ENCODE results near the gene PHLDA1.

Gene PHLDA1

GRCh38 chr12:76057326-76057725 is 25.8 kb upstream of the PHLDA1 start:
- no peak overlapping the region for H4K12ac ChIP-seq (ENCODE audit: low read depth, low read length)
- H3K27me3 ChIP-seq (ENCODE audit: insufficient read depth, low read length): no peaks in the 10 kb centered on the region
- H2BK12ac ChIP-seq (ENCODE audit: low read length): no peak overlapping the region
- no peak overlapping the region for H3K14ac ChIP-seq (ENCODE audit: low read length)
- no peak overlapping the region for H3K23ac ChIP-seq (ENCODE audit: low read length)
- H3K4me3 ChIP-seq (ENCODE audit: low read depth, low read length): no peak overlapping the region
- H4K8ac ChIP-seq (ENCODE audit: low read depth, low read length): no peak overlapping the region
- no peak overlapping the region for H3K27ac ChIP-seq (ENCODE audit: low read depth, low read length)
- H2AFZ ChIP-seq (ENCODE audit: insufficient read depth, low read length, poor library complexity): no peak overlapping the region
- H2BK5ac ChIP-seq (ENCODE audit: low read depth, low read length, poor library complexity): no peak overlapping the region
- H3K18ac ChIP-seq (ENCODE audit: low read length): no peak overlapping the region
- H3K4ac ChIP-seq (ENCODE audit: low read depth, low read length): no peak overlapping the region
- no peak overlapping the region for H4K91ac ChIP-seq (ENCODE audit: low read depth, low read length)
- no peaks in the 10 kb centered on the region for H3K79me1 ChIP-seq (ENCODE audit: low read length)
- no peak overlapping the region for H3K4me2 ChIP-seq (ENCODE audit: low read length)
- H3K9me3 ChIP-seq (ENCODE audit: insufficient read depth, low read depth, low read length): no peaks in the 10 kb centered on the region
- peaks cover 2% of the 10 kb centered on the region for H3K79me2 ChIP-seq (ENCODE audit: control insufficient read depth, insufficient read depth, low read length, poor library complexity)
- WGBS (ENCODE audit: extremely low coverage, insufficient coverage, insufficient read length): no CpG with 5 or more reads among the region's 7 CpGs
- H2AK5ac ChIP-seq (ENCODE audit: low read length): no peak overlapping the region
- H2BK120ac ChIP-seq (ENCODE audit: insufficient read depth, low read length, poor library complexity): no peak overlapping the region
- DNase-seq: no peak
- H3K4me1 ChIP-seq (ENCODE audit: control insufficient read depth in 1 of 2, insufficient read depth in 2 of 2, low read length in 2 of 2): no peaks in the 10 kb centered on the region
- H3K36me3 ChIP-seq (ENCODE audit: control insufficient read depth in 1 of 2, insufficient read depth in 2 of 2, low read length in 2 of 2): peaks cover 20 to 25% of the 10 kb centered on the region in 2 experiments
- H3K9ac ChIP-seq (ENCODE audit: low read length): no peak overlapping the region

GRCh38 chr12:76055393-76055792 is 23.8 kb upstream of the PHLDA1 start:
- no peak for DNase-seq
- no peak overlapping the region for H3K4ac ChIP-seq (ENCODE audit: low read depth, low read length)
- H3K14ac ChIP-seq (ENCODE audit: low read length): no peak overlapping the region
- H3K9ac ChIP-seq (ENCODE audit: low read length): no peak overlapping the region
- H4K12ac ChIP-seq (ENCODE audit: low read depth, low read length): no peak overlapping the region
- no peak overlapping the region for H3K4me3 ChIP-seq (ENCODE audit: low read depth, low read length)
- H3K36me3 ChIP-seq (ENCODE audit: control insufficient read depth in 1 of 2, insufficient read depth in 2 of 2, low read length in 2 of 2): peaks cover 22 to 27% of the 10 kb centered on the region in 2 experiments
- no peak overlapping the region for H3K18ac ChIP-seq (ENCODE audit: low read length)
- no peaks in the 10 kb centered on the region for H3K79me2 ChIP-seq (ENCODE audit: control insufficient read depth, insufficient read depth, low read length, poor library complexity)
- H3K27me3 ChIP-seq (ENCODE audit: insufficient read depth, low read length): no peaks in the 10 kb centered on the region
- no CpG with 5 or more reads among the region's 2 CpGs for WGBS (ENCODE audit: extremely low coverage, insufficient coverage, insufficient read length)
- no peak overlapping the region for H2AK5ac ChIP-seq (ENCODE audit: low read length)
- H2BK12ac ChIP-seq (ENCODE audit: low read length): no peak overlapping the region
- H3K27ac ChIP-seq (ENCODE audit: low read depth, low read length): no peak overlapping the region
- H2BK5ac ChIP-seq (ENCODE audit: low read depth, low read length, poor library complexity): no peak overlapping the region
- H4K8ac ChIP-seq (ENCODE audit: low read depth, low read length): no peak overlapping the region
- H3K4me1 ChIP-seq (ENCODE audit: control insufficient read depth in 1 of 2, insufficient read depth in 2 of 2, low read length in 2 of 2): no peaks in the 10 kb centered on the region
- H3K9me3 ChIP-seq (ENCODE audit: insufficient read depth, low read depth, low read length): no peaks in the 10 kb centered on the region
- H3K4me2 ChIP-seq (ENCODE audit: low read length): no peak overlapping the region
- H2BK120ac ChIP-seq (ENCODE audit: insufficient read depth, low read length, poor library complexity): no peak overlapping the region
- no peak overlapping the region for H3K23ac ChIP-seq (ENCODE audit: low read length)
- no peak overlapping the region for H2AFZ ChIP-seq (ENCODE audit: insufficient read depth, low read length, poor library complexity)
- no peak overlapping the region for H4K91ac ChIP-seq (ENCODE audit: low read depth, low read length)
- no peaks in the 10 kb centered on the region for H3K79me1 ChIP-seq (ENCODE audit: low read length)

GRCh38 chr12:76049575-76050251 is 18.1 kb upstream of the PHLDA1 start:
- Histone ChIP-seq H2AFZ (ENCODE audit: insufficient read depth, low read length, poor library complexity) (no peak overlapping the region), H3K4me1 (ENCODE audit: control insufficient read depth in 1 of 2, insufficient read depth in 2 of 2, low read length in 2 of 2) (no peaks in the 10 kb centered on the region), H3K9ac (ENCODE audit: low read length) (no peak overlapping the region), H2AK5ac (ENCODE audit: low read length) (no peak overlapping the region), H3K4me2 (ENCODE audit: low read length) (no peak overlapping the region), H3K27ac (ENCODE audit: low read depth, low read length) (no peak overlapping the region), H3K23ac (ENCODE audit: low read length) (no peak overlapping the region), H3K79me2 (ENCODE audit: control insufficient read depth, insufficient read depth, low read length, poor library complexity) (no peaks in the 10 kb centered on the region), H3K36me3 (ENCODE audit: control insufficient read depth in 1 of 2, insufficient read depth in 2 of 2, low read length in 2 of 2) (peaks cover 11 to 15% of the 10 kb centered on the region in 2 experiments), H3K9me3 (ENCODE audit: insufficient read depth, low read depth, low read length) (no peaks in the 10 kb centered on the region), H2BK120ac (ENCODE audit: insufficient read depth, low read length, poor library complexity) (no peak overlapping the region), H3K79me1 (ENCODE audit: low read length) (no peaks in the 10 kb centered on the region), H3K4me3 (ENCODE audit: low read depth, low read length) (no peak overlapping the region), H4K91ac (ENCODE audit: low read depth, low read length) (no peak overlapping the region), H4K12ac (ENCODE audit: low read depth, low read length) (no peak overlapping the region), H3K27me3 (ENCODE audit: insufficient read depth, low read length) (no peaks in the 10 kb centered on the region), H4K8ac (ENCODE audit: low read depth, low read length) (no peak overlapping the region), H2BK12ac (ENCODE audit: low read length) (no peak overlapping the region), H3K14ac (ENCODE audit: low read length) (no peak overlapping the region), H3K18ac (ENCODE audit: low read length) (no peak overlapping the region), H3K4ac (ENCODE audit: low read depth, low read length) (no peak overlapping the region), H2BK5ac (ENCODE audit: low read depth, low read length, poor library complexity) (no peak overlapping the region)
- WGBS (ENCODE audit: extremely low coverage, insufficient coverage, insufficient read length): no CpG with 5 or more reads among the region's 4 CpGs
- DNase-seq: no peak

GRCh38 chr12:76047742-76048141 is 16.2 kb upstream of the PHLDA1 start:
- Histone ChIP-seq H4K91ac (ENCODE audit: low read depth, low read length) (no peak overlapping the region), H3K36me3 (ENCODE audit: control insufficient read depth in 1 of 2, insufficient read depth in 2 of 2, low read length in 2 of 2) (peaks cover 10 to 15% of the 10 kb centered on the region in 2 experiments), H3K9ac (ENCODE audit: low read length) (no peak overlapping the region), H3K27me3 (ENCODE audit: insufficient read depth, low read length) (no peaks in the 10 kb centered on the region), H3K23ac (ENCODE audit: low read length) (no peak overlapping the region), H3K79me2 (ENCODE audit: control insufficient read depth, insufficient read depth, low read length, poor library complexity) (no peaks in the 10 kb centered on the region), H3K18ac (ENCODE audit: low read length) (no peak overlapping the region), H4K8ac (ENCODE audit: low read depth, low read length) (no peak overlapping the region), H3K79me1 (ENCODE audit: low read length) (no peaks in the 10 kb centered on the region), H3K4me2 (ENCODE audit: low read length) (no peak overlapping the region), H3K14ac (ENCODE audit: low read length) (no peak overlapping the region), H3K4ac (ENCODE audit: low read depth, low read length) (no peak overlapping the region), H3K4me3 (ENCODE audit: low read depth, low read length) (no peak overlapping the region), H3K27ac (ENCODE audit: low read depth, low read length) (no peak overlapping the region), H2BK12ac (ENCODE audit: low read length) (no peak overlapping the region), H3K9me3 (ENCODE audit: insufficient read depth, low read depth, low read length) (no peaks in the 10 kb centered on the region), H2AK5ac (ENCODE audit: low read length) (no peak overlapping the region), H2BK120ac (ENCODE audit: insufficient read depth, low read length, poor library complexity) (no peak overlapping the region), H3K4me1 (ENCODE audit: control insufficient read depth in 1 of 2, insufficient read depth in 2 of 2, low read length in 2 of 2) (no peaks in the 10 kb centered on the region), H4K12ac (ENCODE audit: low read depth, low read length) (no peak overlapping the region), H2AFZ (ENCODE audit: insufficient read depth, low read length, poor library complexity) (no peak overlapping the region), H2BK5ac (ENCODE audit: low read depth, low read length, poor library complexity) (no peak overlapping the region)
- WGBS (ENCODE audit: extremely low coverage, insufficient coverage, insufficient read length): no CpG with 5 or more reads among the region's 2 CpGs
- DNase-seq: no peak
